Measurements from ENCODE around the gene GBP2.

- TF ChIP-seq EZH2 (IDR thresholded peaks at IDR 0.05; ENCODE audit: borderline replicate concordance, low read depth, low read length, severe bottlenecking) (no peak), CTCF (IDR thresholded peaks at IDR 0.05; ENCODE audit: extremely low read depth in 1 of 2, insufficient read depth in 1 of 2, low read depth in 1 of 2, low read length in 2 of 2) (no peak), POLR2A (IDR thresholded peaks at IDR 0.05; ENCODE audit: low read depth, low read length) (no peak), POLR2AphosphoS5 (IDR thresholded peaks at IDR 0.05; ENCODE audit: insufficient read depth, low read depth, low read length) (no peak), MYC (IDR thresholded peaks at IDR 0.05; ENCODE audit: low read depth, low read length) (no peak)
Measured at GRCh38 chr1:89081005-89081404, 44.9 kb downstream of the GBP2 start.
